ENCODE measurements around the gene ADGRA3. TPM values are rescaled to one million over a fixed set of nuclear protein-coding genes. Genes with fewer than 3 reads are reported as not detected.

The ADGRA3 gene
- total and polyA plus RNA-seq, 2 of the 13 experiments (the other 11 are each of a cell fraction or from before 2014, with no cell fraction given), result 32.2 to 40.8 TPM

GRCh38 chr4:22460266-22460665 lies 55.6 kb downstream of the ADGRA3 start (continued):
- TF ChIP-seq ZBED4 (CRISPR knock-in tag; IDR thresholded peaks at IDR 0.05; ENCODE audit: borderline replicate concordance) (no peak), DNMT3B (CRISPR knock-in tag; conservative IDR thresholded peaks at IDR 0.05) (no peak), GATAD2A (CRISPR knock-in tag; IDR thresholded peaks at IDR 0.05) (peak; percentile 72), ZBTB26 (CRISPR knock-in tag; IDR thresholded peaks at IDR 0.05; ENCODE audit: borderline replicate concordance) (no peak), SMARCE1 (IDR thresholded peaks at IDR 0.05; ENCODE audit: borderline replicate concordance) (no peak), SNRNP70 (IDR thresholded peaks at IDR 0.05; ENCODE audit: low read depth, low read length) (no peak), AHDC1 (CRISPR knock-in tag; IDR thresholded peaks at IDR 0.05; ENCODE audit: borderline replicate concordance) (peak; percentile 62; the same call in 1 of the 2 replicates), RARG (CRISPR knock-in tag; IDR thresholded peaks at IDR 0.05; ENCODE audit: low read depth) (no peak), PREB (CRISPR knock-in tag; IDR thresholded peaks at IDR 0.05) (no peak), ZBTB33 (CRISPR knock-in tag; IDR thresholded peaks at IDR 0.05) (no peak), DRAP1 (CRISPR knock-in tag; IDR thresholded peaks at IDR 0.05) (no peak), ZKSCAN8 (CRISPR knock-in tag; IDR thresholded peaks at IDR 0.05; ENCODE audit: borderline replicate concordance) (no peak), REPIN1 (CRISPR knock-in tag; IDR thresholded peaks at IDR 0.05; ENCODE audit: borderline replicate concordance, low read depth) (no peak), ZSCAN30 (CRISPR knock-in tag; IDR thresholded peaks at IDR 0.05) (no peak), ZNF563 (CRISPR knock-in tag; IDR thresholded peaks at IDR 0.05) (no peak), ZNF616 (CRISPR knock-in tag; IDR thresholded peaks at IDR 0.05; ENCODE audit: low read depth) (no peak)
